ENCODE data around the gene KCNN3.

KCNN3 gene

GRCh38 chr1:154735061-154735803, 134.8 kb downstream of the KCNN3 start:
- no peak overlapping the region for H3K4me3 ChIP-seq (ENCODE audit: low read length)
- TF ChIP-seq CTCF (IDR thresholded peaks at IDR 0.05; ENCODE audit: insufficient read depth, low read depth, low read length, missing control alignments) = no peak
- no peak for DNase-seq (ENCODE audit: low read depth)

GRCh38 chr1:154733621-154734020, 136.5 kb downstream of the KCNN3 start:
- no peak for DNase-seq (ENCODE audit: low read depth)
- no peak for TF ChIP-seq CTCF (IDR thresholded peaks at IDR 0.05; ENCODE audit: insufficient read depth, low read depth, low read length, missing control alignments)
- no peak overlapping the region for H3K4me3 ChIP-seq (ENCODE audit: low read length)

- DNase-seq (ENCODE audit: low read depth) = peak; percentile 22
- no peak for TF ChIP-seq CTCF (IDR thresholded peaks at IDR 0.05; ENCODE audit: insufficient read depth, low read depth, low read length, missing control alignments)
- H3K4me3 ChIP-seq (ENCODE audit: low read length) = no peak overlapping the region
Observed at GRCh38 chr1:154730986-154731489, 139.0 kb downstream of the KCNN3 start.

GRCh38 chr1:154730259-154730658, 139.8 kb downstream of the KCNN3 start:
- no peak overlapping the region for H3K4me3 ChIP-seq (ENCODE audit: low read length)
- DNase-seq (ENCODE audit: low read depth) = peak; percentile 80
- TF ChIP-seq CTCF (IDR thresholded peaks at IDR 0.05; ENCODE audit: insufficient read depth, low read depth, low read length, missing control alignments) = no peak

GRCh38 chr1:154729577-154729976, 140.5 kb downstream of the KCNN3 start:
- H3K4me3 ChIP-seq (ENCODE audit: low read length) = no peak overlapping the region
- DNase-seq (ENCODE audit: low read depth) = no peak
- TF ChIP-seq CTCF (IDR thresholded peaks at IDR 0.05; ENCODE audit: insufficient read depth, low read depth, low read length, missing control alignments) = no peak

- no peak for TF ChIP-seq CTCF (IDR thresholded peaks at IDR 0.05; ENCODE audit: insufficient read depth, low read depth, low read length, missing control alignments)
- H3K4me3 ChIP-seq (ENCODE audit: low read length) = no peak overlapping the region
- DNase-seq (ENCODE audit: low read depth) = no peak
Observed at GRCh38 chr1:154729031-154729442, 141.0 kb downstream of the KCNN3 start.
